PC-9 (cell line): ENCODE results near the gene COL21A1.

Experiments
- CTCF ChIP-seq: fragments of 200-600 bp; sonication (generic); conservative IDR thresholded peaks from 2 replicates; pipeline ENCODE4 v1.6.1; 2017; ENCODE audit warnings: mixed run types, antibody characterized with exemption, mild to moderate bottlenecking, moderate library complexity
- EZH2 ChIP-seq: fragments of 200-600 bp; sonication (generic); IDR thresholded peaks from 2 replicates; pipeline ENCODE4 v1.8.0; 2017; ENCODE audit warnings: antibody characterized with exemption, low read depth

- TF ChIP-seq CTCF, result no peak
- TF ChIP-seq EZH2, result no peak
Observed at GRCh38 chr6:56160489-56160888, 86.9 kb downstream of the COL21A1 start.
